Transverse colon (tissue), 4 donors: ENCODE measurements around the gene MYH13. TPM values are rescaled to one million over a fixed set of nuclear protein-coding genes. Genes with fewer than 3 reads are reported as not detected.

Source experiments
- DNase-seq: peaks from one replicate; pipeline ENCODE4 v3.0.0-alpha.2; 2019
- H3K27ac ChIP-seq, 4 donors: fragments of 200-600 bp; sonication (generic); 2 replicates each; pipeline ENCODE4 v1.5.1; 2016 to 2018; ENCODE audit warnings: inconsistent platforms in 4 of 4
- H3K27me3 ChIP-seq: fragments of 200-600 bp; sonication (generic); 2 replicates; pipeline ENCODE4 v1.5.1; 2017; ENCODE audit warnings: inconsistent platforms
- H3K36me3 ChIP-seq, 4 donors: fragments of 200-600 bp; sonication (generic); 2 replicates each; pipeline ENCODE4 v1.5.1; 2017 to 2019; ENCODE audit warnings: inconsistent platforms in 4 of 4
- H3K4me1 ChIP-seq, 4 donors: fragments of 200-600 bp; sonication (generic); 2 replicates each; pipeline ENCODE4 v1.5.1; 2017 to 2020; ENCODE audit warnings: inconsistent platforms in 4 of 4
- H3K4me3 ChIP-seq, 4 donors: fragments of 200-600 bp; sonication (generic); 1 replicate in 1 of 4; 2 replicates in 3 of 4; pipeline versions ENCODE4 v1.5.1 to v1.6.1; 2017 to 2019; ENCODE audit warnings: inconsistent platforms in 4 of 4
- H3K9me3 ChIP-seq, 2 donors: fragments of 200-600 bp; sonication (generic); 2 replicates each; pipeline ENCODE4 v1.5.1; 2017 to 2019; ENCODE audit warnings: inconsistent platforms in 2 of 2
- CTCF ChIP-seq, 5 experiments: fragments of 200-600 bp in 3 of 5; fragments of 450-650 bp in 2 of 5; sonication (generic) in 3 of 5; IDR thresholded peaks; 1 replicate in 2 of 5; 2 replicates in 3 of 5; pipeline ENCODE4 v1.5.1; 2016 to 2017; ENCODE audit warnings: antibody characterized with exemption in 5 of 5, inconsistent platforms in 3 of 5, mild to moderate bottlenecking in 2 of 5, moderate library complexity in 1 of 5
- EP300 ChIP-seq: sonication (generic); formaldehyde crosslinking; IDR thresholded peaks from one replicate; pipeline ENCODE4 v1.6.1; 2017; ENCODE audit warnings: antibody characterized with exemption, low read depth
- POLR2A ChIP-seq: fragments of 450-650 bp; IDR thresholded peaks from one replicate; pipeline ENCODE4 v1.6.1; 2016; ENCODE audit warnings: antibody characterized with exemption, mild to moderate bottlenecking, moderate library complexity
- POLR2AphosphoS5 ChIP-seq, 3 donors: sonication (generic); formaldehyde crosslinking; IDR thresholded peaks; one replicate each; pipeline ENCODE4 v1.6.1; 2016; ENCODE audit warnings: antibody characterized with exemption in 3 of 3
- WGBS, 2 donors: methylation state at CpG; one replicate each; pipeline ENCODE4 v1.1.5; 2018; ENCODE audit warnings: low coverage in 1 of 2; 5-methylcytosine and 5-hydroxymethylcytosine counted together
- in situ Hi-C, 4 donors: fragments of 200-750 bp; cut with MboI; loops; one replicate each; pipeline versions ENCODE4 v1.15.0 to v1.15.1; 2017; ENCODE audit warnings: low sequenced_read_pairs in 3 of 4, low pct_ligation_motif_present in 1 of 4, low pct_unique_long_range_greater_than_20kb in 1 of 4
- intact Hi-C: fragments of 100-400 bp; cut with DNase I; formaldehyde crosslinking; loops from one replicate; pipeline ENCODE4 v1.15.1; 2023; ENCODE audit warnings: low total_unique reads
- total RNA-seq, 4 donors: library from RNA; depleted of rRNA; stranded (reverse); fragments of >200 nt; gene quantifications; one replicate each; pipeline ENCODE4 v1.1.0, GENCODE V29; 2016

MYH13 gene
- 1 to 10 TPM in 1 of 4 donors, under 1 TPM in 2, not detected in 1; 0.14 to 2.6 (median 0.16) TPM for total RNA-seq

DNA sequence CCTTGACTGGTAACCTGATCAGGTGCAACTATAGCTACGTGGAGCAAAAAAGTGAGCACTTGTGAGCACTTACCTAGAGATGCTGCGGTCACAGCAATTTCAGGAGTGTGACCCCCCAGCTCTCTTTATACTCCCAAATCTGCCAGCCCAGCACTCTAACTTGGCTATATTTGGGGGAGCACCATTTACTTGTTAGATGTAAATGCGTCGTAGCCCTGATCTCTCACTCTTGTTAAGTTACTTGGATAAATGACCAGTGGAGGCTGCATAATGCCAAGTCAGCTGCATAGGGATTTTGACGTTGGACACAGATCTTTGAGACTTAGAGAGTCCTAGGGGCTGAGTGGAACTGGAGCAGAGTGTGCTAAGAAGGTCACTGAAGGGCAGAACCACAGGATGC lies at the start of gene MYH13:
MYH13 (minus strand) TSS at position 101 of the 400 bp plus-strand sequence. CDS start 8,476 bp downstream, outside the sequence.
- no peaks in the 10 kb centered on the region for H3K36me3 ChIP-seq
- no peak within 1 kb of the TSS for H3K4me3 ChIP-seq
- WGBS, 2 donors, result 82 to 93% methylated on average over 4 to 5 of the region's 5 CpGs
- H3K9me3 ChIP-seq, result no peaks in the 10 kb centered on the region
- intact Hi-C loops, result no loop called here
- no peak within 1 kb of the TSS for H3K27ac ChIP-seq
- no peaks in the 10 kb centered on the region for H3K4me1 ChIP-seq
- H3K27me3 ChIP-seq, result no peaks in the 10 kb centered on the region
- in situ Hi-C loops, result no loop called here
- DNase-seq, result no peak
- TF ChIP-seq POLR2A (no peak), EP300 (no peak), POLR2AphosphoS5 (IDR thresholded peaks at IDR 0.05) (no peak), CTCF (IDR thresholded peaks at IDR 0.05) (no peak)

GRCh38 chr17:10421900-10422542 lies 49.2 kb upstream of the MYH13 start, which contains the start of gene MYH8:
TSS of gene MYH8 (minus strand) at chr17:10421950. CDS start at chr17:10420227, 1,723 bp downstream.
- no peaks in the 10 kb centered on the region for H3K9me3 ChIP-seq
- no peak for DNase-seq
- TF ChIP-seq EP300, result no peak
- no peak for TF ChIP-seq POLR2A
- TF ChIP-seq CTCF (IDR thresholded peaks at IDR 0.05), result no peak
- TF ChIP-seq POLR2AphosphoS5 (IDR thresholded peaks at IDR 0.05), result no peak
- no peaks in the 10 kb centered on the region for H3K36me3 ChIP-seq
- in situ Hi-C loops, result no loop called here
- intact Hi-C loops, result no loop called here
- no peaks in the 10 kb centered on the region for H3K27me3 ChIP-seq
- no peaks in the 10 kb centered on the region for H3K4me1 ChIP-seq
- WGBS, 2 donors, result 70 to 77% methylated on average over 2 to 7 of the region's 7 CpGs
- H3K27ac ChIP-seq, result no peak within 1 kb of the TSS
- no peak within 1 kb of the TSS for H3K4me3 ChIP-seq

- TF ChIP-seq EP300, result no peak
- Histone ChIP-seq H3K27me3 (no peaks in the 10 kb centered on the region), H3K27ac (no peak overlapping the region), H3K4me3 (no peak overlapping the region), H3K4me1 (no peaks in the 10 kb centered on the region), H3K36me3 (no peaks in the 10 kb centered on the region), H3K9me3 (no peaks in the 10 kb centered on the region)
- in situ Hi-C loops, result no loop called here
- WGBS, 2 donors, result 75 to 81% methylated on average over 2 of the region's 2 CpGs
- DNase-seq, result no peak
- intact Hi-C loops, result no loop called here
Observed at GRCh38 chr17:10421211-10421610, 48.4 kb upstream of the MYH13 start.

DNA sequence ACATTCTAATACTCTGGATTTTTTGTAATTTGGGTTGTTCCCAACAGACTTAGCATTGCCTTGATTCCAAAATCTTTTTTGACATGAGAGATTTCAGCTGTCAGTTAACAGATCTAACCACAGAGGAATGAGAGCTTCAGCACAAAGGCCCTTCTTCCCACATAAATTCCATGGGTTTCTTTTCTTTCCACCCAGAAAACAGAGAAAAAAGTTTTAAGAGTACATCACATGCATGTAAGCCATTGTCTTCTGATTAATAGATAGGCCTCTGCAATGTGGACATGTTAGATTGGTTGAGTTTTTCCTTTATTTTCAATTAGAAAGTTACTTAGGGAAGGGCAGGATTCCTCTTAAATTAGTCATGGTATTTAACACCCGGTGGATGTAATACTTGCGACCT lies 48.0 kb upstream of the MYH13 start:
- DNase-seq, result no peak
- Histone ChIP-seq H3K4me1 (no peaks in the 10 kb centered on the region), H3K4me3 (no peak overlapping the region), H3K27me3 (no peaks in the 10 kb centered on the region), H3K36me3 (no peaks in the 10 kb centered on the region), H3K9me3 (no peaks in the 10 kb centered on the region), H3K27ac (no peak overlapping the region)
- in situ Hi-C loops (no loop called here), intact Hi-C loops (no loop called here)
- 60 to 65% methylated on average over 2 of the region's 2 CpGs for WGBS, 2 donors
- no peak for TF ChIP-seq EP300
- no peak for TF ChIP-seq POLR2A
- no peak for TF ChIP-seq CTCF (IDR thresholded peaks at IDR 0.05)
- TF ChIP-seq POLR2AphosphoS5 (IDR thresholded peaks at IDR 0.05), result no peak

DNA sequence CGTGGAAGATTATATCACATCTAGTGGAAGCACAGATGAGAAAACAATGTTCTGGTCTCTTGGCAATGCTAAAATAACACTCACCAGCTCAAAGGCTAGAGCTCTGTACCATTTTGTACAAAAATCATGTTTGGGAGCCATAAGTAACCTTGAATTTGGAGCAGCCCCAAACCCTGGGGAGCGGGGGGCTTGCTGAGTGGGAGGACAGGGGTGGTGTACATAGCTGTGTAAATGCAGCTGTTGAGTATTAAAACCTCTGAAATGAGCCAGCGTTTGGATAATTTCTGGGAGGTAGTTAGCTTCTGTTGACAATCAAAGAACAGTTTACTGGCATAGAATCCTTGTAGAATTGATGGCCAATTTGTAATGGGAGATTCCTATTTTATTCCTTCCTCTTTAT lies 44.6 kb upstream of the MYH13 start:
- TF ChIP-seq POLR2A (no peak), POLR2AphosphoS5 (IDR thresholded peaks at IDR 0.05) (no peak), CTCF (IDR thresholded peaks at IDR 0.05) (no peak), EP300 (no peak)
- H3K27ac ChIP-seq, result no peak overlapping the region
- no peaks in the 10 kb centered on the region for H3K27me3 ChIP-seq
- intact Hi-C loops (no loop called here), in situ Hi-C loops (no loop called here)
- WGBS, 2 donors, result 52 to 61% methylated on average over 2 to 3 of the region's 3 CpGs
- H3K4me1 ChIP-seq, result no peaks in the 10 kb centered on the region
- no peaks in the 10 kb centered on the region for H3K36me3 ChIP-seq
- H3K4me3 ChIP-seq, result no peak overlapping the region
- no peak for DNase-seq
- H3K9me3 ChIP-seq, result no peaks in the 10 kb centered on the region
